HuH-7 (cell line): ENCODE data around the gene TMEM161B.
A peak's percentile ranks its signal among the peaks of the same experiment; 100 is the strongest.
"Not testable (repeated sequence)": the region's sequence is repeated elsewhere in the genome, so short reads cannot be mapped to it uniquely, and the experiment has no call there.

ENCODE experiments used
- DNase-seq: peaks from one replicate; pipeline ENCODE4 v3.0.0; 2011; ENCODE audit warnings: low spot score

Gene TMEM161B

GRCh38 chr5:88248743-88249540 is 19.7 kb downstream of the TMEM161B start:
- no peak for DNase-seq

GRCh38 chr5:88248094-88248493 is 20.6 kb downstream of the TMEM161B start:
- no peak for DNase-seq

GRCh38 chr5:88245893-88246244 is 22.8 kb downstream of the TMEM161B start:
- DNase-seq, result no peak

DNA sequence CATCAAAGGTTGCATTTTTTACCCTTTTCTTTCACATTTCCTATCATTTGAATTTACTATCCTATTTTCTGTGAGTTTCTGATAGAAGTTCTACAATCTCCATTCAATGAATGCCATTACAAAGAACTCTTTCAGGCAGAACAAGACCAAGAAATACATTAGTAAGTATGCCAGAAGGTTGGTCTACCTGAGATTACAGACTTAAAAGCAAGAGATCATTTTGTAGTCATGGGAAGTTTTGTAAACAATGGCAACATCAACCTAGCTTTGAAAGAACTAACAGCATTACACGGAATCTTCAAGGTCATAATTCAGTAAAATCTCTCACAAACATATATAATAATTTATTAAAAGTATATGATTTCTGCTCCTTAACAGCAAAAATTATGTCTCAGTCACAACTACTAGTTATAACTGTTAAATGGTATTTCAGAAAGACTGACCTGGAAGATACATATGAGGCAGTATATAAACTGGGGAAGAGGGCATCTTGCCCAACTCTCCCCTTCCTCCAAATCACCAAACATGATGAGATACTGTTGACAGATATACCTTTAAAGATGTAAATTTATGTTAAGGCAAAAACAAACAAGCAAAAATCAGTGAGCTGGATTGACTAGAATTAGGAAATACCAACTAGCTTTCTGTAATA is 23.3 kb downstream of the TMEM161B start:
- no peak for DNase-seq

DNA sequence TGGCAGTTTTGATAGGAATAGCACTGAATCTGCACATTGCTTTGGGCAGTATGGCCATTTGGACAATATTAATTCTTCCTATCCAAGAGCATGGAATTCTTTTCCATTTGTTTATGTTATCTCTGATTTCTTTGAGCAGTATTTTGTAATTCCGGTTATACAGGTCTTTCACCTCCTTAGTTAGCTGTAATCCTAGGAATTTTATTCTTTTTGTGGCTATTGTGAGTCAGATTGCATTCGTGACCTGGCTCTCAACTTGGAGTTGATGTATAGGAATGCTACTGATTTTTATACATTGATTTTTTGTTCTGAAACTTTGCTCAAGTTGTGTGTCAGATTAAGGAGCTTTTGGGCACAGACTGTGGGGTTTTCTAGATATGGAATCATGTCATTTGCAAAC is 24.0 kb downstream of the TMEM161B start:
- no peak for DNase-seq

- not testable (repeated sequence) for DNase-seq
Measured at GRCh38 chr5:88243493-88243892, 25.2 kb downstream of the TMEM161B start.

- no peak for DNase-seq
Measured at GRCh38 chr5:88238732-88239131, 29.9 kb downstream of the TMEM161B start.

DNA sequence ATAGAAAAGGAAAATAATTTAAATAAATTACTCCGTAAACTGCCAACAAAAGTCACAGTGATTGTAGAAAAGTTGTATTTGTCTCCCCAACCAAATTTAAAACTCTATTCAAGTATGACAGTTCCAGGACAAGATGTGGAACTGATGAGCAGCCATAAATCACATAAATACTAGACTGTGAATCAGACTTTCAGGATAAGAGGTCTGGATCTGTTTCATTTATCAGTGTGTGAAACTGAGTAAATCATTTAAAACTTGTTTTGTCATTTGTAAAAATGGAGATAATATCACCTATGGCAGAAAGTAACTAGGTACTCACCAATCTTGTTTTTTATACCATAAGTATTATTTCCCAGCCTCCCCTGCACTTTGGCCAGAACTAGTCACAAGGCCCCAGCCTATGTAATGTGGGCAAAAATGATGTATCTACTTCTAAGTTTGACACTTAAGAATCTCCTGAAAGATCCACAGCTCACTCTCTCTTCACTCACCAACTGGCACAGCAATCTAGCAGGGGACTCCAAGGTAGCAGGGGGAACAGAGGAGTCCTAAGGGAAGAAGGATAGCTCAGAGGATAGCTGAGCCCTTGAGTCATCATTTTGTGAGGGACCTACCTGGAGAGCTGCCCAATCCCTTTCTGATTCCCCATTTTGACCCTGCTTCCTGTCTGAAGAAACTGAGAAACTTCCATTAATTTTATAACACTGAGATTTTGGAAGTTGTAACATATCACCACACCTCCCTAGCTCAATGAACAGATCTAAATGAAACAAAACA is 31.6 kb downstream of the TMEM161B start:
- DNase-seq, result no peak

DNA sequence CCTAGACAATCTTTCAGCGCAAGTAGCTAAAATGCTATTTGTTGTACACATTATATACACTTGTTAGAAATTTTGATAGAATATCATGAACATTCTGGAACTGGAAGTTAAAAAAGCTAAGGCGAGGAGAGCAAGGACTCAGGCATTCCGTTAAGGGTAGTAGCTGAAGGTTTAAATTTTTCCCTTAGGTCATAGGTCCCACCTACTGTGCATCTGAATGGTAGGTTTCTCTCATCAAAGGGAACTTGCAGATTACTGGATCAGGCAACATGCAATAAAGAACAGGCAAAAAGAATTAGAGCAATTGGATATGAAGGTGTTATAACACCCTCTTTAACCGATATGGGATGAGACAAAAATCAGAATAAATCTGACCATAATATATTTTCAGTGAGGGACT is 32.8 kb downstream of the TMEM161B start:
- no peak for DNase-seq

DNA sequence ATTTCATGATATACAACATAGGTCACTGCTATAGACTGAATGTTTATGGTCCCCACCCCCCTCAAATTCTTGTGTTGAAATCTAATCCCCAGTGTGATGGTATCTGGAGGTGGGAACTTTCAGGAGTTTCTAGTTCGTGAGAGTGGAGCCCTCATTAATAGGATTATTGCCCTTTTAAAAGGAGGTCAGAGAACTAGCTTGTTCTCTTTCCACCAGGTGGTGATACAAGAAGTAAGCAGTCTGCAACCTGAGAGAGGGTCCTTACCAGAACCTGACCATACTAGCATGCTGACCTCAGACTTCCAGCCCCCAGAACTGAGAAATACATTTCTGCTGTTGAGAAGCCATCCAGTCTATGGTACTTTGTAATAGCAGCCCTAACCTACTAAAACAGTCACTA is 33.3 kb downstream of the TMEM161B start:
- no peak for DNase-seq

GRCh38 chr5:88230546-88231066 is 38.0 kb downstream of the TMEM161B start:
- DNase-seq, result no peak

DNA sequence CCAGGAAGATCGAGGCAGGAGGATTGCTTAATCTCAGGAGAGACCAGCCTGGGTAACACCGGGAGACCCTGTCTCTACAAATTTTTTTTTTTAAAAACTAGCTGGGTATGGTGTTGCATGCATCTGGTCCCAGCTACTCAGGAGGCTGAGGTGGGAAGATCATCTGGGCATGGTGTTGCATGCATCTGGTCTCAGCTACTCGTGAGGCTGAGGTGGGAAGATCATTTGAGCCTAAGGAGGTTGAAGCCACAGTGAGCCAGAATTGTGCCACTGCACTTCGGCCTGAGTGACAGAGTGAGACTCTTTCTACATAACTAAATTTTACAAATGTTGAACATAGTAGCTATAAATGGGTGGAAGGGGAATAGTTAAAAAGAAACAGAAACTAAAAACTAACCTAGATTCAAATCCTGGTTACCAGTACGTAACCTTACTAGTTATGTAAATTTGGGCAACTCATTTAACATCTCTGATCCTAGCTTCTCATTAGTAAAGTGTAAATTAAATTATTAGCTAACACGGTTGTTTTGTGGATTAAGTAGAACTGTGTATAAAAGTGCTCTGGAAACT is 41.7 kb downstream of the TMEM161B start:
- no peak for DNase-seq

- no peak for DNase-seq
Measured at GRCh38 chr5:88214655-88215054, 54.0 kb downstream of the TMEM161B start.

GRCh38 chr5:88207575-88207974 is 61.1 kb downstream of the TMEM161B start:
- DNase-seq, result no peak

DNA sequence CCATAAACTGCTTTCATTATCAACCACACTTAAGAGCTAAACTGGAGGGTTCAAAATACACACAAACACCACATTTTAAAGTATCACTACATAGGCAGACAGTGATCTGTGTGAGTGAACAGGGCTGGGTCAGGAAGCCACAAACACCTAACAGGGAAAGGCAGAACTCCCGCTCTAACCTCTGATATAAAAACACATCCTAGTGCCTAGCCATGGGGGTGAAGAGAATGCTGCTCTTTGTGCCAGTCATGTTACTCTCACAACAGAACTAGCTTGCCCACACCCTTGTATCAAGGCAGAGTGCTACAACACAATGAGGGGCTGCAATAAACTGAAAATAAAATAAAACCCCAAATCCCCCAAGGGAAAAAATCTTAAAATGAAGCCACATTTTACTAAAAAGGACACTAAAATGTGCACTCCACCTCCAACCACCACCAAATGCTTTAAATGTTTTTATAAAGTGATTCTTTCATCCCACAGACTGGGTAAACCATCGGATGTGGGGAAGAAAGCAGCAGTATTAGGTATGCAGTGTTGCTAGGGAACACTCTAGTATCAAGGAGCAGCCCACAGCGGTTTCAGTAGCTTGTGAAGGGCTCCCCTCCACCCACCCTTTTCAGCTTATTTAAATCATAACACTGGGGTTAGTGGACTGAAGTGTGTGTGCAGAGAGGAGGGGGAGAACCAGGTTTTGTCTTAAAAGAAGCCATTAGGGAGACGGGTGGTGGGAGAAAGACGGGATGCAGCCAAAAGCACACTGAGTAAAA is 64.5 kb downstream of the TMEM161B start:
- no peak for DNase-seq

- peak; percentile 13 for DNase-seq
Measured at GRCh38 chr5:88195636-88196035, 73.0 kb downstream of the TMEM161B start.

DNA sequence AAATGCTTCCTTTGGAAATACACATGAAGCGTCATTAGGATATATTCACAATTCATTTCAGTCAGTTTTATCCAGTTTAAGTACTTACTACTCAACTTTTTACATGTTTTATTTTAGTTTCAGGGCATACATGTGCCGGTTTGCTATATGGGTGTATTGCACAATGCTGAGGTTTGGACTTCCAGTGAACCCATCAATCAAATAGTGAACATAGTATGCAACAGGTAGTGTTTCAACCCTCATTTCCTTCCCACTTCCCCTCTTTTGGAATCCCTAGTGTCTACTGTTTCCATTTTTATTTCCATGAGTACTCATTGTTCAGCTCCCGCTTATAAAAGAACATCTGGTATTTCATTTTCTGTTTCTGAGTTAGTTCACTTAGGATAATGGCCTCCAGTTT is 74.7 kb downstream of the TMEM161B start:
- DNase-seq, result no peak

GRCh38 chr5:88190106-88190834 is 78.4 kb downstream of the TMEM161B start:
- no peak for DNase-seq

DNA sequence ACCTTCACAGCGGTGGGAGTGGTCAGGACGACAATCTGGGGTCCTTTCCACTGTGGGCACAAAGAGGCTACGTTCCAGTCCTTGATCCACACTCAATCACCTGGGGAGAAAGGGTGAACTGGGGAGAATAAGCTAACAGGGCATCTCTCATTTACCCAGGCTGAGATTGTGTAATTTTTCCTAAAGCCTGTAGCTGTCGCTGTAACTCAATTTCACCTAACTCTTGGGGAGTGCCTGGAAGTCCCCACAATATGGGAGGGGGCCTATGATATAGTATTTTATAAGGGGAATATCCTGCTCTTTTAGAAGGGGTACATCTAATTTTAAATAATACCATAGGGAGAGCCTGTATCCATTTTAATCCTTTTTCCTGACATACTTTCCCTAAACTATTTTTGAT is 79.2 kb downstream of the TMEM161B start:
- DNase-seq, result not testable (repeated sequence)

DNA sequence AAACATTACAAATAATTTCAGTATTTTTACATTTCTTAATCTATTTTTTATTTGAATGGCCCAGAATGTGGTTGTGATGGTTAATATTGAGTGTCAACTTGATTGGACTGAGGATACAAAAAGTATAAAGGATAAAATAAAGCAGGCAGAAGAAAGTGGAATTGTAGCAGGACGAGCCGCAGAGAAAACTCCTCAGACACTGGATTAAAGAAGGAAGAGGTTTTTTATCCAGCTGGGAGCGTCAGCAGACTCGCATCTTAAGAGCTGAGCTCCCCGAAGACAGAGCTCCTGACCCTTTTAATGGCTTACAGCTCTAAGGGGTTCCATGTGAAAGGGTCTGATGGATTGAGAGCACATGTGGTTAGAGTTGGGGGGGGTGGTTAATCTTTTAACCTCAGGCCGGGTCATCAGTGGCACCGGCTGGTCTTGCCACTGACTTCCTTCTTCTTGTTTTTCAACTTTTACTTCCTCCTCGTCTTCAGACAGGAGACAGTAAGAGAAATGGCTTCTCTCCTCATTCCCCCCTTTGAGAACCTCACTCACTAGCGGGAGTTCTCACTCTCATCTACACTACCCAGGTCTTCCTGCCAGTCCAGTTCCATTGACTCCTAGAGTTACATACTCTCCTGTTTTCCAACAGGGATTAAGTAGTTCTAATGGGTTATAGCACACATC is 80.0 kb downstream of the TMEM161B start:
- no peak for DNase-seq
